Measurements from ENCODE around the gene PTPRR. TPM values are rescaled to one million over a fixed set of nuclear protein-coding genes. Genes with fewer than 3 reads are reported as not detected.

The PTPRR gene
- total and polyA plus RNA-seq, 12 donors: 0.11 to 3.7 (median 0.56) TPM; not detected in 1

- intact Hi-C loops (cut with DNase I): no loop called here
- H3K27ac ChIP-seq: no peak overlapping the region
- no peaks in the 10 kb centered on the region for H3K27me3 ChIP-seq
- 72 to 83% (median 75%) methylated on average over 2 of the region's 2 CpGs for WGBS, 4 donors
- no peak for TF ChIP-seq POLR2A (IDR thresholded peaks at IDR 0.05)
- TF ChIP-seq, protein P1, sequence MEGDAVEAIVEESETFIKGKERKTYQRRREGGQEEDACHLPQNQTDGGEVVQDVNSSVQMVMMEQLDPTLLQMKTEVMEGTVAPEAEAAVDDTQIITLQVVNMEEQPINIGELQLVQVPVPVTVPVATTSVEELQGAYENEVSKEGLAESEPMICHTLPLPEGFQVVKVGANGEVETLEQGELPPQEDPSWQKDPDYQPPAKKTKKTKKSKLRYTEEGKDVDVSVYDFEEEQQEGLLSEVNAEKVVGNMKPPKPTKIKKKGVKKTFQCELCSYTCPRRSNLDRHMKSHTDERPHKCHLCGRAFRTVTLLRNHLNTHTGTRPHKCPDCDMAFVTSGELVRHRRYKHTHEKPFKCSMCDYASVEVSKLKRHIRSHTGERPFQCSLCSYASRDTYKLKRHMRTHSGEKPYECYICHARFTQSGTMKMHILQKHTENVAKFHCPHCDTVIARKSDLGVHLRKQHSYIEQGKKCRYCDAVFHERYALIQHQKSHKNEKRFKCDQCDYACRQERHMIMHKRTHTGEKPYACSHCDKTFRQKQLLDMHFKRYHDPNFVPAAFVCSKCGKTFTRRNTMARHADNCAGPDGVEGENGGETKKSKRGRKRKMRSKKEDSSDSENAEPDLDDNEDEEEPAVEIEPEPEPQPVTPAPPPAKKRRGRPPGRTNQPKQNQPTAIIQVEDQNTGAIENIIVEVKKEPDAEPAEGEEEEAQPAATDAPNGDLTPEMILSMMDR (IDR thresholded peaks at IDR 0.05): no peak
- peak in 3 of 7 donors; percentile 17 to 46 (median 22) for DNase-seq
- H3K4me3 ChIP-seq: no peak overlapping the region
- H3K36me3 ChIP-seq (replicated peaks in 1 of 2): no peaks in the 10 kb centered on the region
- no peaks in the 10 kb centered on the region for H3K4me1 ChIP-seq (replicated peaks in 1 of 2)
- H3K9me3 ChIP-seq (replicated peaks in 1 of 3): no peaks in the 10 kb centered on the region
These were observed 122.3 kb downstream of the PTPRR start for GRCh38 chr12:70798016-70798783.

DNA sequence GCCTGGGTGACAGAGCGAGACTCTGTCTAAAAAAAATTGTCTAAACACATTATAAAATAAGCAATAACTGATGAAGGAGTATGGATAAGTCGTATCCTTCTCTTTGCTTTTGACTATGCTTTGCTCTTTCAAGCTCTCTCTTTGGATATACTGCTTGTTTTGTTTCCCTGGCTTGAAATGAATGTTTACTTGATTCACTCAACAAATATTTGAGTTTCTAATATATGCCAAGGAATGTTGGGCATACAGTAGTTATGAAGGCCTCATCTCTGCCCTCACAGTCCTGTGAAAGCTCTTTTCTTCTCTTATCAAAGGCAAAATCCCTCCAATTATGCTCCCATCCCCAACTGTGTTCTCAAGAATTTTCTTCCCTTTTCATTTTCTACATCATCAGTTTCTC, 123.5 kb downstream of the PTPRR start:
- no peak overlapping the region for H3K27ac ChIP-seq
- intact Hi-C loops (cut with DNase I): no loop called here
- no peaks in the 10 kb centered on the region for H3K36me3 ChIP-seq (replicated peaks in 1 of 2)
- no peak for DNase-seq
- H3K4me1 ChIP-seq (replicated peaks in 1 of 2): no peaks in the 10 kb centered on the region
- 88 to 100% (median 92%) methylated on average over 2 of the region's 2 CpGs for WGBS, 4 donors
- TF ChIP-seq, protein P1 (IDR thresholded peaks at IDR 0.05): no peak
- TF ChIP-seq POLR2A (IDR thresholded peaks at IDR 0.05): no peak
- H3K27me3 ChIP-seq: no peaks in the 10 kb centered on the region
- H3K4me3 ChIP-seq: no peak overlapping the region
- H3K9me3 ChIP-seq (replicated peaks in 1 of 3): no peaks in the 10 kb centered on the region

DNA sequence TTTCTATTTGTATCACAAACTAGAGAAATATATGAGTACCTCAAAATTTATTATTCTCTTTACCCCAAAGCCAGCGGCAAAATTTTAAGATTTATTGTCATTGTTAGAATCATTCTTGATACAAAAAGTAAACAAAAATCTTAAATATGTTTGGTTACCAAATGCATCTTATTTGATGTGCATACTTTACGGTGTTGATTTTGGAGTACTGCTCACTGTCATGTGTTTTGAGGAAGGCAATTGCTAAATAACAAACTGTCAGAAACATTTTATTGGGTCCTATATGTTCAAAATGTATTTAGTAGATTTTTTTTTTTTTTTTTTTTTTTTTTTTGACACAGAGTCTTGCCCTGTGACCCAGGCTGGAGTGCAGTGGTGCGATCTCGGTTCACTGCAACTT, 124.9 kb downstream of the PTPRR start:
- H3K4me1 ChIP-seq (replicated peaks in 1 of 2): no peaks in the 10 kb centered on the region
- intact Hi-C loops (cut with DNase I): no loop called here
- no peaks in the 10 kb centered on the region for H3K9me3 ChIP-seq (replicated peaks in 1 of 3)
- 86 to 94% (median 88%) methylated on average over 4 of the region's 4 CpGs for WGBS, 4 donors
- DNase-seq: no peak
- H3K4me3 ChIP-seq: no peak overlapping the region
- no peaks in the 10 kb centered on the region for H3K36me3 ChIP-seq (replicated peaks in 1 of 2)
- TF ChIP-seq, protein P1 (IDR thresholded peaks at IDR 0.05): no peak
- no peak for TF ChIP-seq POLR2A (IDR thresholded peaks at IDR 0.05)
- no peaks in the 10 kb centered on the region for H3K27me3 ChIP-seq
- H3K27ac ChIP-seq: no peak overlapping the region

DNA sequence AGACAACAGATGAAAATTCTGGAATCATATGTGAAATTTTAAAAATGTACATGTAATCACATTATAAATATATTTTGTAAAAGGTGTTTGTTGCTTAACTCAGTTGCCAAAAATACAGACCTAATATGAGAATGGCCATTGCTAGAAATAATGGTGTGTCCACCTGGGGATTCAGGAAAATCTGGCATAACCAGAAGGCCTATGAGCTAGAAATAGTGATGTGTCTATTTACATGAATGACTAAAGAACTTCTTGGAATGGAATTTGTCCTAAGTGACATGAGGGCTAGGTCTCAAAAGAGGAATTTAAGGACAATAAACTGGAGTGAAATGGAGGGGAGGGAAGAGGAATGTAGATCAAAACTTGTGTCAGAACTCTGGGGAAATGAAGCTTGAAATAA, 126.4 kb downstream of the PTPRR start:
- Histone ChIP-seq H3K4me1 (replicated peaks in 1 of 2) (no peaks in the 10 kb centered on the region), H3K27ac (no peak overlapping the region), H3K4me3 (no peak overlapping the region), H3K36me3 (replicated peaks in 1 of 2) (no peaks in the 10 kb centered on the region), H3K27me3 (no peaks in the 10 kb centered on the region), H3K9me3 (replicated peaks in 1 of 3) (no peaks in the 10 kb centered on the region)
- no peak for TF ChIP-seq POLR2A (IDR thresholded peaks at IDR 0.05)
- TF ChIP-seq, protein P1 (IDR thresholded peaks at IDR 0.05): no peak
- intact Hi-C loops (cut with DNase I): no loop called here
- DNase-seq: no peak

Data from adrenal gland (tissue), 12 donors.